Activated CD4-positive, alpha-beta memory T cell treated with anti-CD3 and anti-CD28 coated beads for 36 hours (primary cell): ENCODE data around the gene PDGFD. TPM values are rescaled to one million over a fixed set of nuclear protein-coding genes. Genes with fewer than 3 reads are reported as not detected.

Experiments used
- CTCF ChIA-PET: fragments of 350-600 bp; sonication (Branson Sonifier 250); formaldehyde crosslinking; loops from one replicate; lab custom pipeline; 2021; ENCODE audit warnings: antibody characterized with exemption, inconsistent platforms; lab: Charles Lee
- POLR2A ChIA-PET: fragments of 350-600 bp; sonication (Branson Sonifier 250); formaldehyde crosslinking; loops from one replicate; lab custom pipeline; 2021; ENCODE audit warnings: antibody characterized with exemption; lab: Charles Lee
- DNase-seq: peaks from one replicate; pipeline ENCODE4 v3.0.0-alpha.2; 2020
- H3K27ac Mint-ChIP-seq: one replicate; pipeline ENCODE4 v1.8.0; 2021; ENCODE audit warnings: mixed read lengths
- H3K27me3 Mint-ChIP-seq: one replicate; pipeline ENCODE4 v1.8.0; 2021; ENCODE audit warnings: mixed read lengths
- H3K36me3 Mint-ChIP-seq: one replicate; pipeline ENCODE4 v1.8.0; 2021; ENCODE audit warnings: mixed read lengths
- H3K4me1 Mint-ChIP-seq: one replicate; pipeline ENCODE4 v1.8.0; 2021; ENCODE audit warnings: low read depth, mixed read lengths
- H3K4me3 Mint-ChIP-seq: one replicate; pipeline ENCODE4 v1.8.0; 2021; ENCODE audit warnings: mild to moderate bottlenecking, mixed read lengths
- H3K9me3 Mint-ChIP-seq: one replicate; pipeline ENCODE4 v1.8.0; 2021; ENCODE audit warnings: mixed read lengths
- intact Hi-C: fragments of 100-400 bp; cut with micrococcal nuclease; formaldehyde crosslinking; loops from one replicate; pipeline ENCODE4 v1.15.1; 2023
- total RNA-seq, 2 experiments: library from RNA; stranded (reverse); gene quantifications; one replicate each; pipeline ENCODE4 v1.2.3, GENCODE V29; 2021

PDGFD gene
- total RNA-seq, 2 experiments from 2014 or later, result not detected

GRCh38 chr11:104003491-104003890 is 160.5 kb downstream of the PDGFD start:
- Mint-ChIP-seq H3K4me3 (no peak overlapping the region), H3K27me3 (peaks cover 1% of the 10 kb centered on the region), H3K4me1 (no peaks in the 10 kb centered on the region), H3K27ac (no peak overlapping the region), H3K36me3 (no peaks in the 10 kb centered on the region), H3K9me3 (no peaks in the 10 kb centered on the region)
- intact Hi-C loops, result no loop called here
- ChIA-PET POLR2A (no interaction called here), CTCF (no interaction called here)
- DNase-seq, result no peak

- DNase-seq, result no peak
- intact Hi-C loops, result no loop called here
- Mint-ChIP-seq H3K36me3 (no peaks in the 10 kb centered on the region), H3K27ac (no peak overlapping the region), H3K4me1 (no peaks in the 10 kb centered on the region), H3K4me3 (no peak overlapping the region), H3K9me3 (no peaks in the 10 kb centered on the region), H3K27me3 (no peaks in the 10 kb centered on the region)
- ChIA-PET POLR2A (no interaction called here), CTCF (no interaction called here)
Measured at GRCh38 chr11:104001561-104002056, 162.3 kb downstream of the PDGFD start.

- intact Hi-C loops, result no loop called here
- Mint-ChIP-seq H3K9me3 (no peaks in the 10 kb centered on the region), H3K27me3 (no peaks in the 10 kb centered on the region), H3K27ac (no peak overlapping the region), H3K4me3 (no peak overlapping the region), H3K36me3 (no peaks in the 10 kb centered on the region), H3K4me1 (no peaks in the 10 kb centered on the region)
- ChIA-PET CTCF (no interaction called here), POLR2A (no interaction called here)
- no peak for DNase-seq
Measured at GRCh38 chr11:104000798-104001197, 163.1 kb downstream of the PDGFD start.

- CTCF ChIA-PET, result no interaction called here
- H3K36me3 Mint-ChIP-seq, result no peaks in the 10 kb centered on the region
Measured at GRCh38 chr11:103998826-103999508, 165.0 kb downstream of the PDGFD start.

GRCh38 chr11:103997082-103997481 is 166.9 kb downstream of the PDGFD start:
- no peak overlapping the region for H3K27ac Mint-ChIP-seq
- intact Hi-C loops, result no loop called here
- H3K36me3 Mint-ChIP-seq, result no peaks in the 10 kb centered on the region
- POLR2A ChIA-PET, result no interaction called here
- no peaks in the 10 kb centered on the region for H3K4me1 Mint-ChIP-seq
- DNase-seq, result no peak
- no peaks in the 10 kb centered on the region for H3K9me3 Mint-ChIP-seq
- no peaks in the 10 kb centered on the region for H3K27me3 Mint-ChIP-seq
- CTCF ChIA-PET, result no interaction called here
- no peak overlapping the region for H3K4me3 Mint-ChIP-seq

More at GRCh38 chr11:103998826-103999508, 165.0 kb downstream of the PDGFD start:
- H3K4me3 Mint-ChIP-seq, result no peak overlapping the region
- no peak overlapping the region for H3K27ac Mint-ChIP-seq
- no peak for DNase-seq
- no peaks in the 10 kb centered on the region for H3K9me3 Mint-ChIP-seq
- POLR2A ChIA-PET, result interaction anchor here (0.7 kb wide), 1 partner anchor 1430 kb away, joined by 3 read pairs; no protein-coding TSS in a partner anchor
- intact Hi-C loops, result no loop called here
- H3K27me3 Mint-ChIP-seq, result no peaks in the 10 kb centered on the region
- H3K4me1 Mint-ChIP-seq, result no peaks in the 10 kb centered on the region

- intact Hi-C loops, result no loop called here
- H3K27ac Mint-ChIP-seq, result no peak overlapping the region
- H3K9me3 Mint-ChIP-seq, result no peaks in the 10 kb centered on the region
- ChIA-PET CTCF (no interaction called here), POLR2A (no interaction called here)
- no peaks in the 10 kb centered on the region for H3K27me3 Mint-ChIP-seq
- H3K4me3 Mint-ChIP-seq, result no peak overlapping the region
- no peak for DNase-seq
- H3K4me1 Mint-ChIP-seq, result no peaks in the 10 kb centered on the region
- H3K36me3 Mint-ChIP-seq, result no peaks in the 10 kb centered on the region
Measured at GRCh38 chr11:103995896-103996295, 168.1 kb downstream of the PDGFD start.

- H3K27me3 Mint-ChIP-seq, result no peaks in the 10 kb centered on the region
- no peaks in the 10 kb centered on the region for H3K9me3 Mint-ChIP-seq
- H3K4me1 Mint-ChIP-seq, result no peaks in the 10 kb centered on the region
- intact Hi-C loops, result no loop called here
- H3K27ac Mint-ChIP-seq, result no peak overlapping the region
- H3K36me3 Mint-ChIP-seq, result no peaks in the 10 kb centered on the region
- ChIA-PET POLR2A (no interaction called here), CTCF (no interaction called here)
- no peak overlapping the region for H3K4me3 Mint-ChIP-seq
- DNase-seq, result no peak
Measured at GRCh38 chr11:103994518-103994917, 169.4 kb downstream of the PDGFD start.

GRCh38 chr11:103994094-103994493 is 169.9 kb downstream of the PDGFD start:
- no peak for DNase-seq
- Mint-ChIP-seq H3K27ac (no peak overlapping the region), H3K9me3 (no peaks in the 10 kb centered on the region), H3K4me1 (no peaks in the 10 kb centered on the region), H3K4me3 (no peak overlapping the region), H3K36me3 (no peaks in the 10 kb centered on the region), H3K27me3 (no peaks in the 10 kb centered on the region)
- CTCF ChIA-PET, result no interaction called here
- intact Hi-C loops, result no loop called here
- POLR2A ChIA-PET, result no interaction called here

GRCh38 chr11:103993507-103993906 is 170.4 kb downstream of the PDGFD start:
- DNase-seq, result no peak
- ChIA-PET CTCF (no interaction called here), POLR2A (no interaction called here)
- no peaks in the 10 kb centered on the region for H3K4me1 Mint-ChIP-seq
- no peak overlapping the region for H3K27ac Mint-ChIP-seq
- H3K36me3 Mint-ChIP-seq, result no peaks in the 10 kb centered on the region
- no peak overlapping the region for H3K4me3 Mint-ChIP-seq
- intact Hi-C loops, result no loop called here
- H3K27me3 Mint-ChIP-seq, result no peaks in the 10 kb centered on the region
- H3K9me3 Mint-ChIP-seq, result no peaks in the 10 kb centered on the region

GRCh38 chr11:103988595-103988969 is 175.4 kb downstream of the PDGFD start:
- POLR2A ChIA-PET, result no interaction called here
- Mint-ChIP-seq H3K36me3 (no peaks in the 10 kb centered on the region), H3K27ac (no peak overlapping the region), H3K4me1 (no peaks in the 10 kb centered on the region), H3K4me3 (no peak overlapping the region), H3K9me3 (no peaks in the 10 kb centered on the region), H3K27me3 (no peaks in the 10 kb centered on the region)
- no peak for DNase-seq
- CTCF ChIA-PET, result no interaction called here
- intact Hi-C loops, result no loop called here

- Mint-ChIP-seq H3K4me1 (no peaks in the 10 kb centered on the region), H3K4me3 (no peak overlapping the region), H3K27ac (no peak overlapping the region), H3K9me3 (no peaks in the 10 kb centered on the region), H3K36me3 (no peaks in the 10 kb centered on the region), H3K27me3 (no peaks in the 10 kb centered on the region)
- intact Hi-C loops, result no loop called here
- POLR2A ChIA-PET, result no interaction called here
- CTCF ChIA-PET, result no interaction called here
- DNase-seq, result no peak
Measured at GRCh38 chr11:103987629-103988594, 176.0 kb downstream of the PDGFD start.

- POLR2A ChIA-PET, result no interaction called here
Measured at GRCh38 chr11:103985041-103985440, 178.9 kb downstream of the PDGFD start.

More at GRCh38 chr11:103985041-103985440, 178.9 kb downstream of the PDGFD start:
- H3K4me1 Mint-ChIP-seq, result no peaks in the 10 kb centered on the region
- H3K27ac Mint-ChIP-seq, result no peak overlapping the region
- DNase-seq, result no peak
- no peaks in the 10 kb centered on the region for H3K9me3 Mint-ChIP-seq
- H3K36me3 Mint-ChIP-seq, result no peaks in the 10 kb centered on the region
- CTCF ChIA-PET, result no interaction called here
- no peaks in the 10 kb centered on the region for H3K27me3 Mint-ChIP-seq
- no peak overlapping the region for H3K4me3 Mint-ChIP-seq
- intact Hi-C loops, result no loop called here
